Measurements from ENCODE around the gene COL16A1.

The COL16A1 gene

GRCh38 chr1:31687601-31688000 is 16.2 kb downstream of the COL16A1 start:
- no peak for DNase-seq (ENCODE audit: low read depth)

- DNase-seq (ENCODE audit: low read depth) = no peak
Observed at GRCh38 chr1:31685795-31686194, 18.0 kb downstream of the COL16A1 start.

GRCh38 chr1:31683997-31684396 is 19.8 kb downstream of the COL16A1 start:
- DNase-seq (ENCODE audit: low read depth) = no peak

GRCh38 chr1:31681415-31681814 is 22.4 kb downstream of the COL16A1 start:
- DNase-seq (ENCODE audit: low read depth) = no peak

- DNase-seq (ENCODE audit: low read depth) = no peak
Observed at GRCh38 chr1:31679676-31680230, 24.1 kb downstream of the COL16A1 start.

- DNase-seq (ENCODE audit: low read depth) = no peak
Observed at GRCh38 chr1:31679091-31679490, 24.7 kb downstream of the COL16A1 start.

- DNase-seq (ENCODE audit: low read depth) = no peak
Observed at GRCh38 chr1:31678681-31679080, 25.1 kb downstream of the COL16A1 start.

- no peak for DNase-seq (ENCODE audit: low read depth)
Observed at GRCh38 chr1:31677949-31678348, 25.9 kb downstream of the COL16A1 start.

- DNase-seq (ENCODE audit: low read depth) = no peak
Observed at GRCh38 chr1:31677401-31677800, 26.4 kb downstream of the COL16A1 start.

GRCh38 chr1:31675756-31676155 is 28.1 kb downstream of the COL16A1 start:
- no peak for DNase-seq (ENCODE audit: low read depth)

- DNase-seq (ENCODE audit: low read depth) = no peak
Observed at GRCh38 chr1:31675161-31675560, 28.7 kb downstream of the COL16A1 start.

- DNase-seq (ENCODE audit: low read depth) = no peak
Observed at GRCh38 chr1:31674626-31675025, 29.2 kb downstream of the COL16A1 start.

- no peak for DNase-seq (ENCODE audit: low read depth)
Observed at GRCh38 chr1:31673433-31673832, 30.4 kb downstream of the COL16A1 start.

GRCh38 chr1:31672986-31673385 is 30.8 kb downstream of the COL16A1 start:
- DNase-seq (ENCODE audit: low read depth) = no peak

GRCh38 chr1:31671561-31672201 is 32.1 kb downstream of the COL16A1 start:
- no peak for DNase-seq (ENCODE audit: low read depth)

- DNase-seq (ENCODE audit: low read depth) = no peak
Observed at GRCh38 chr1:31671147-31671546, 32.7 kb downstream of the COL16A1 start.

- DNase-seq (ENCODE audit: low read depth) = no peak
Observed at GRCh38 chr1:31670593-31670964, 33.2 kb downstream of the COL16A1 start.

GRCh38 chr1:31669786-31670592 is 33.8 kb downstream of the COL16A1 start:
- no peak for DNase-seq (ENCODE audit: low read depth)

GRCh38 chr1:31669433-31669785 is 34.4 kb downstream of the COL16A1 start:
- DNase-seq (ENCODE audit: low read depth) = no peak

GRCh38 chr1:31668303-31668883 is 35.4 kb downstream of the COL16A1 start:
- no peak for DNase-seq (ENCODE audit: low read depth)

- no peak for DNase-seq (ENCODE audit: low read depth)
Observed at GRCh38 chr1:31667065-31667785, 36.6 kb downstream of the COL16A1 start.

- DNase-seq (ENCODE audit: low read depth) = no peak
Observed at GRCh38 chr1:31666263-31666963, 37.4 kb downstream of the COL16A1 start.

All from T-helper 22 cell (primary cell).